Loucy (cell line): ENCODE results near the gene IQCE.
"Not testable (repeated sequence)": the region's sequence is repeated elsewhere in the genome, so short reads cannot be mapped to it uniquely, and the experiment has no call there.

Experiments used
- H2AFZ ChIP-seq: fragments of 200-600 bp; sonication (generic); 2 replicates; pipeline ENCODE4 v1.6.0; 2016; ENCODE audit warnings: antibody characterized with exemption, mild to moderate bottlenecking, low read length, moderate library complexity
- H3F3A ChIP-seq: fragments of 200-600 bp; 2 replicates; pipeline ENCODE4 v1.6.0; 2016; ENCODE audit warnings: antibody characterized with exemption, low read depth, mild to moderate bottlenecking
- H3K27me3 ChIP-seq: fragments of 200-600 bp; sonication (generic); 2 replicates; pipeline ENCODE4 v1.6.1; 2014; ENCODE audit warnings: low read length, mild to moderate bottlenecking; ENCODE audit not compliant: insufficient read depth, poor library complexity, severe bottlenecking
- H3K36me3 ChIP-seq: fragments of 200-600 bp; sonication (generic); 2 replicates; pipeline ENCODE4 v1.6.1; 2016; ENCODE audit warnings: low read length; ENCODE audit not compliant: insufficient read depth
- H3K4me1 ChIP-seq: fragments of 200-600 bp; sonication (generic); 2 replicates; pipeline ENCODE4 v1.5.1; 2014; ENCODE audit warnings: low read length, mild to moderate bottlenecking; ENCODE audit not compliant: insufficient read depth, poor library complexity, severe bottlenecking
- H3K4me2 ChIP-seq: fragments of 200-600 bp; sonication (generic); 2 replicates; pipeline ENCODE4 v1.6.0; 2014; ENCODE audit warnings: antibody characterized with exemption, low read length, low read depth, mild to moderate bottlenecking; ENCODE audit not compliant: poor library complexity, severe bottlenecking
- H3K4me3 ChIP-seq: fragments of 200-600 bp; sonication (generic); 2 replicates; pipeline ENCODE4 v1.5.1; 2014; ENCODE audit warnings: low read length, mild to moderate bottlenecking, mixed read lengths; ENCODE audit not compliant: poor library complexity, severe bottlenecking
- H3K79me2 ChIP-seq: fragments of 200-600 bp; sonication (generic); 2 replicates; pipeline ENCODE4 v1.6.1; 2014; ENCODE audit warnings: low read length; ENCODE audit not compliant: insufficient read depth
- H3K9ac ChIP-seq: fragments of 200-600 bp; sonication (generic); 2 replicates; pipeline ENCODE4 v1.6.0; 2014; ENCODE audit warnings: mild to moderate bottlenecking, low read depth, low read length, moderate library complexity; ENCODE audit not compliant: poor library complexity, severe bottlenecking
- H3K9me2 ChIP-seq: fragments of 200-600 bp; sonication (generic); replicated peaks from 2 replicates; pipeline ENCODE4 v1.6.1; 2016; ENCODE audit warnings: low read depth, low read length, mixed read lengths
- H3K9me3 ChIP-seq: fragments of 200-600 bp; sonication (generic); 2 replicates; pipeline ENCODE4 v1.6.1; 2014; ENCODE audit warnings: mild to moderate bottlenecking, antibody characterized with exemption, low read length, low read depth; ENCODE audit not compliant: insufficient read depth
- H4K20me1 ChIP-seq: fragments of 200-600 bp; sonication (generic); 2 replicates; pipeline ENCODE4 v1.6.0; 2014; ENCODE audit warnings: antibody characterized with exemption, low read length, mild to moderate bottlenecking; ENCODE audit not compliant: insufficient read depth, poor library complexity, severe bottlenecking
- CTCF ChIP-seq: fragments of 200-600 bp; sonication (generic); conservative IDR thresholded peaks from 2 replicates; pipeline ENCODE4 v1.5.1; 2014; ENCODE audit warnings: mild to moderate bottlenecking, antibody characterized with exemption, low read length
- EZH2phosphoT487 ChIP-seq: fragments of 200-600 bp; IDR thresholded peaks from 2 replicates; pipeline ENCODE4 v1.6.1; 2018; ENCODE audit warnings: antibody characterized with exemption, mild to moderate bottlenecking, moderate library complexity, borderline replicate concordance

Gene IQCE

GRCh38 chr7:2589341-2589740 lies 30.6 kb downstream of the IQCE start:
- no peaks in the 10 kb centered on the region for H3K4me1 ChIP-seq
- H3F3A ChIP-seq: no peaks in the 10 kb centered on the region
- no peaks in the 10 kb centered on the region for H3K36me3 ChIP-seq
- no peak for TF ChIP-seq CTCF
- TF ChIP-seq EZH2phosphoT487: no peak
- no peaks in the 10 kb centered on the region for H3K9me3 ChIP-seq
- no peaks in the 10 kb centered on the region for H3K79me2 ChIP-seq
- no peak overlapping the region for H2AFZ ChIP-seq
- no peaks in the 10 kb centered on the region for H4K20me1 ChIP-seq
- no peaks in the 10 kb centered on the region for H3K9me2 ChIP-seq
- no peaks in the 10 kb centered on the region for H3K27me3 ChIP-seq
- H3K4me3 ChIP-seq: no peak overlapping the region
- H3K9ac ChIP-seq: no peak overlapping the region
- H3K4me2 ChIP-seq: no peak overlapping the region

- not testable (repeated sequence) for H3F3A ChIP-seq, H3K27me3 ChIP-seq, H3K4me1 ChIP-seq, H3K4me3 ChIP-seq, H3K4me2 ChIP-seq, H3K79me2 ChIP-seq, H4K20me1 ChIP-seq, H3K9me3 ChIP-seq, H2AFZ ChIP-seq, H3K9me2 ChIP-seq, H3K9ac ChIP-seq, H3K36me3 ChIP-seq
Observed at GRCh38 chr7:2589941-2590340, 31.2 kb downstream of the IQCE start.

- no peak overlapping the region for H3K9ac ChIP-seq
- H4K20me1 ChIP-seq: no peaks in the 10 kb centered on the region
- H3K9me3 ChIP-seq: no peaks in the 10 kb centered on the region
- no peaks in the 10 kb centered on the region for H3K9me2 ChIP-seq
- no peak overlapping the region for H3K4me3 ChIP-seq
- no peaks in the 10 kb centered on the region for H3K27me3 ChIP-seq
- H2AFZ ChIP-seq: no peak overlapping the region
- TF ChIP-seq CTCF (no peak), EZH2phosphoT487 (no peak)
- no peaks in the 10 kb centered on the region for H3K4me1 ChIP-seq
- no peak overlapping the region for H3K4me2 ChIP-seq
- no peaks in the 10 kb centered on the region for H3K79me2 ChIP-seq
- H3K36me3 ChIP-seq: no peaks in the 10 kb centered on the region
- H3F3A ChIP-seq: no peaks in the 10 kb centered on the region
Observed at GRCh38 chr7:2592375-2592865, 33.6 kb downstream of the IQCE start.

GRCh38 chr7:2593036-2593727 lies 34.4 kb downstream of the IQCE start:
- Histone ChIP-seq H4K20me1 (no peaks in the 10 kb centered on the region), H3K79me2 (no peaks in the 10 kb centered on the region), H3K4me3 (no peak overlapping the region), H3K4me2 (no peak overlapping the region), H3K9me2 (no peaks in the 10 kb centered on the region), H2AFZ (no peak overlapping the region), H3K36me3 (no peaks in the 10 kb centered on the region), H3K4me1 (no peaks in the 10 kb centered on the region), H3K9me3 (no peaks in the 10 kb centered on the region), H3K9ac (no peak overlapping the region), H3K27me3 (no peaks in the 10 kb centered on the region), H3F3A (no peaks in the 10 kb centered on the region)
- no peak for TF ChIP-seq CTCF
- TF ChIP-seq EZH2phosphoT487: no peak
